Measurements from ENCODE around the gene SFXN5.

GRCh38 chr2:72963423-72964145 is 107.9 kb downstream of the SFXN5 start:
- no peak for TF ChIP-seq CTCF (conservative IDR thresholded peaks at IDR 0.05; ENCODE audit: low read depth, low read length)
- TF ChIP-seq EZH2 (IDR thresholded peaks at IDR 0.05; ENCODE audit: low read length, unreplicated experiment): no peak
